Activated CD8-positive, alpha-beta memory T cell treated with anti-CD3 and anti-CD28 coated beads, Interleukin-2, amount 50 U/mL, for 24 hours (primary cell): Measurements from ENCODE around the gene DISP3.

Experiments
- DNase-seq: peaks from one replicate; pipeline ENCODE4 v3.0.0-alpha.2; 2020; ENCODE audit errors: extremely low read depth

The DISP3 gene

DNA sequence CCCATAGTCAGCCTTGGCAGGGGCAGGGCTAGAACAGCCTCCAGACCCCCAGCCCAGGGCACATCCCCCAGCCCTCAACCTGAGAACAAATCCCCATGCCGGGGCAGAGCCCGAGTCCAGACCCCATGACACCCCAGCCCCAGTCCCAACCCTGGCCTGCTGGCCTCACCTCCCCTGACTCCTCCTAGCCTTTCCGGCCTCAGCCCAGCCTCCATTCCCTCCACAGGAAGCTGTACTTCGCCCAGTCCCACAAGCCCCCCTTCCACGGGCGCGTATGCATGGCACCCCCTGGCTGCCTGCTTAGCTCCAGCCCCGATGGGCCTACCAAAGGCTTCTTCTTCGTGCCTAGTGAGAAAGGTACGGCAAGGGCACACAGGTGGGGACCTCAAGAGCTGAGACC lies 50.4 kb downstream of the DISP3 start:
- DNase-seq, result no peak

DNA sequence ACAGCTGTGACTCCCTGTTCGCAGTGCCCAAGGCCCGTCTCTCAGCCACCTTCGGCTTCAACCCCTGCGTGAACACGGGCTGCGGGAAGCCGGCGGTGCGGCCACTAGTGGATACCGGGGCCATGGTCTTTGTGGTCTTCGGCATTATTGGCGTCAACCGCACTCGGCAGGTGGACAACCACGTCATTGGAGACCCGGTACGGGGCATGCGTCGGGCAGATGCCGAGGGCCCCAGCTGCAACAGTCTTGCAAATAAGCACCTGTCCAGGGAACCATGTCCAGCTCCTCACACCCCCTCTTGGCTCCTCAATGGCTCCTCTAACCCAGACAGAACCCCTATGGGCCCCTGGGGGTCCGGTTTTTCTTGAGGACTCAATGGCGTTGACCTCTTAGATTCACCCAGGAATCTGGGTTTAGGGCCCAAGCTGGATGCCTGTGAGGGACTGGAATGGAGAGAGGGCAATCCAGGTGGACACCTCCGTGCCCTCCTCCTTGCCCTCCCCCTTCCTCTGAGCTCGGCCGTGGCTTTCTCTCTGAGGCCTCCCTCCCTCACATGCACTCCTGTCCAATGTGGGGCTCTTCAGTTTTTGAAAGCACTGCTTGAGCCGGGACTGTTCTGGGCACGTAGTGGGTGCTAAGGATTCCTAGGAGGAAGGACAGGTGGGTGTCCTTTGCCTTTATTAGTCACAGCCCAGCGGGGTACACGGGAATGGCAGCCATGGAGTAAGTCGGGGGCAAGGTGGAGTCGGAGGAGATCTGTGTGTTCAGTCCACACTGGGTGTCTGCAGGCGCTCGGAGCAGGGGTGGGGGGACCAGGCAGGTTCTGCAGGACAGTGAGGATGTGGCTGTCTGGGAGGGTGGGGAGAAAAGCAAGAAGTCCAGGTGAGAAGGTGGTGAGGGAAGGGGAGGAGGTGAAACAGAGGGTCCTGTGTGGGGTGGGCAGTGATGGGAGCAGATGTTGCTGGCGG lies 51.1 kb downstream of the DISP3 start:
- DNase-seq, result no peak

DNA sequence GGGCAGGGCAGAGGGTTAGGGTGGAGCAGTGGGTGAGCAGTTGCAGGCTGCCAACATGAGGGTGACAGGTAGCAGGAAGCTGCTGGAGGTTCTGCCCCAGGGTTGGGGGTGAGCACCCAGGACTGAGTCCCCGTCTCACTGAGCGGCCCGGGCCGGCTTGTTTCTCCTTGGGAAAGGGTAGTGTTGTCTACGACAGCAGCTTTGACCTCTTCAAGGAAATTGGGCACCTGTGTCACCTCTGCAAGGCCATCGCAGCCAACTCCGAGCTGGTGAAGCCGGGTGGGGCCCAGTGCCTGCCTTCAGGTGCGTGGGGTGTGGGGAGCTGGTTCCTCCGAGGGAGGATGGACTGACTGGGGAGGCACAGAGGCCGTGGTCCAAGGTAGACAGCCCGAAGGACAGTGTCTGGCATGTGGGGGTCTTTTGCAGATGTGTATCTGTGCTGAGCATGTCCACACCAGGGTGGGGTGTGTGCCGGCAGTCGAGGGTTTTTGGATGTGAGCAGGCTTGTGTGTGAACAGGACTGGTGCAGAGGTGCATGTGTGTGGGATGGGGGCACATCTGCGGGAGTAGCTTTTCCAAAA lies 51.9 kb downstream of the DISP3 start:
- no peak for DNase-seq

DNA sequence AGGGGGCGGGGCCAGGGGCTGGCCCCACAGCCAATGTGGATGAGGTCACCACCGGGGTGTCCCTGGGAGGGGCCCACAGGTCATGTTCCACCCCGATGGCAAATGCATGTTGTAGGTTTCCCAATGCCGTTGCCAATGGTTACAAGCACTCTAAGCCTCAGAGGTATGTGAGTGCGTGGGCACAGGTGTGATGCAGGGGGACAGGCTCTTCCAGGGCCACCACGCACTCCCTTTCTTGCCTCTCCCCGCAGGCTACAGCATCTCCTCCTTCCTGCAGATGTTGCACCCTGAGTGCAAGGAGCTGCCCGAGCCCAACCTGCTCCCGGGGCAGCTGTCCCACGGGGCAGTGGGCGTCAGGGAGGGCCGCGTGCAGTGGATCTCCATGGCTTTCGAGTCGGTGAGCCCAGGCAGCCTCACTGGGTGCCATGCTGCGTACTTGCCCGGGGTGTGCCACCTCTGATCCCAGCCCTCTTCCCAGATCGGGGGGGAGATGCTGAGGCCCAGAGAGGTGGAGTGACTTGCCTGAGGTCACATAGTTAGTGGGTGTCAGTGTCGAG lies 52.4 kb downstream of the DISP3 start:
- no peak for DNase-seq

DNA sequence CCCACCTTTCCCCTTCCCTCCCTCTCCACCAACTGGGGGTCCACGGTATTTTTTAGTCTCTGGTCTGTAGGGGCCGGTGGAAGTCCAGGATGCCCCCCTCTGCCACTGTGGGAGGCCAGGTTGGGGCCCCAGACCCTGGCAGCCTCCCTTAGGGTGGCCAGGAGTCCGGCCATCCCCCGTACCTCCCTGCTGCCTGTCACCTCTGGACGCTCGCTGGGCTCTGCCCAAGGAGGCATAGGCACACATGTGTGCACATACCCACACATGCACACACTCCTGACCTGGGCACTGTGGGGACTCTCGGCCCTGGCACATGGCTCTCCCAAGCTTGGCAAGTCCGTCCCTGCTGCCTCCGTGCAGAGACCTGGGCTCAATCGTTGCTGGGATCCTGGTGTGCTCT lies 53.0 kb downstream of the DISP3 start:
- no peak for DNase-seq

DNA sequence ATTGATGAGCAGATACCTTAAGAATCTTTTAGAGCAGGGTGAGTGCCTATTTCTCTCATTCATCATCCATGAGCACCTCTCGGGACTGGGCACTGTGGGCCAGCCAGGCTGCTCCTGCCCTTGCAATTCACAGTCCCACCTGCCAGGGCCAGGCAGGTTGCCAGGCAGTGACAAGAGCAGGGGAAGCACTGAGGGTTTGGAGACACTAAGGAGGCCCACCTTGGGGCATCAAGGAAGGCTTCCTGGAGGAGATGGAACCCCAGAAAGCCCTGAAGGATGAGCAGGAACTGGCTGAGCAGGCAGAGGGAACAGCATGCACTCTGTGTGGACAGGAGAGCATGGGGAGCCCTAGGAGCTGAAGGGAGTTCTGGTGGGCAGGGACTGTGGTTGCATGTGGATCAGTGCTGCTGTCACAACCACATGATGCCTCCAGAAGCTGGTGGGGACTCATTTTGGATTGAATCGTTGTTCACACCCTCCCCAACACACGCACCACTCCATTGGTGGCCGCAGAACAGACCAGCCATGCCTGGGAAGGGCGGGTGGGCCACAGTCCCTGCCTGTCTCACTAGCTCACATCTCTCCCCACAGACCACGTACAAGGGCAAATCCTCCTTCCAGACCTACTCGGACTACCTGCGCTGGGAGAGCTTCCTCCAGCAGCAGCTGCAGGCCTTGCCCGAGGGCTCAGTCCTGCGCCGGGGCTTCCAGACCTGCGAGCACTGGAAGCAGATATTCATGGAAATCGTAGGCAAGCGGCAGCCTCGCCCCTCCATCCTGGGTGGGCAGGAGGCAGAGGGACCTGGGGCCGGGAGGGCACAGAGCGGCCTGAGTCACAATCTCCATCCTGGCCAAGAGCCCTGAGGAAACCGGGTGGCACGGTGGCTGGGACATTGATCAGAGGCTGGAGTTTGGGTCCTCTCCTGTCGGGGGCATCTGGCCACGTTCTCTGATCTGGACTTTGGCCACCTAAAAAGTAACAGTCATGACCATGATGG lies 55.1 kb downstream of the DISP3 start:
- DNase-seq, result no peak

DNA sequence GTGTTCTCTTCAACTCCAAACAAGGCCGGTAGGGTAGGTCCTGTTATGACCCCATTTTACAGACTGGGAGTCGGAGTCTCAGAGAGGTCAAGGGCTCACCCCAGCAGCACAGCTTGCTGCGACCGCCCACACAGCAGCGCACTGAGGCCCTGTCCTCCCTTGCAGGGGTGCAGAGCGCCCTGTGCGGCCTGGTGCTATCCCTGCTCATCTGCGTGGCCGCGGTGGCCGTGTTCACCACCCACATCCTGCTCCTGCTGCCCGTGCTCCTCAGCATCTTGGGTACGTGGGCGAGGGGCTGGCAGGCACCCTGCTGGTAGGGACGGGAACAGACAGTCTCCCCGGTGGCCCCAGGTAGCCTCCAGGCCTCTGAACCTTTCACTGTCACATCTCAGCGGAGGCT lies 55.9 kb downstream of the DISP3 start:
- no peak for DNase-seq

DNA sequence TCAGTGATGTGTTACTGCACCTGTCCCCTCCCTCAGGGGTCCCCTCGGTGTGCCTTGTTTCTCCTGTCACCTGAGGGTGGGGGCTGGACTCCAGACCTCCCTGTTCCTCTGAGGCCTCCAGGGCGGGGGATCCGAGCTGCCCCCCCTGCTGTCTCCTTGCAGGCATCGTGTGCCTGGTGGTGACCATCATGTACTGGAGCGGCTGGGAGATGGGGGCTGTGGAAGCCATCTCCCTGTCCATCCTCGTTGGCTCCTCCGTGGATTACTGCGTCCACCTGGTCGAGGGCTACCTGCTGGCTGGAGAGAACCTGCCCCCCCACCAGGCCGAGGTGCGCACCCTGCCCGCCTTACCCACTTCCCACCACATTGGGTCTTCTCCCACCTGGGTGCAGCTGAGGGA lies 56.4 kb downstream of the DISP3 start:
- DNase-seq, result no peak

DNA sequence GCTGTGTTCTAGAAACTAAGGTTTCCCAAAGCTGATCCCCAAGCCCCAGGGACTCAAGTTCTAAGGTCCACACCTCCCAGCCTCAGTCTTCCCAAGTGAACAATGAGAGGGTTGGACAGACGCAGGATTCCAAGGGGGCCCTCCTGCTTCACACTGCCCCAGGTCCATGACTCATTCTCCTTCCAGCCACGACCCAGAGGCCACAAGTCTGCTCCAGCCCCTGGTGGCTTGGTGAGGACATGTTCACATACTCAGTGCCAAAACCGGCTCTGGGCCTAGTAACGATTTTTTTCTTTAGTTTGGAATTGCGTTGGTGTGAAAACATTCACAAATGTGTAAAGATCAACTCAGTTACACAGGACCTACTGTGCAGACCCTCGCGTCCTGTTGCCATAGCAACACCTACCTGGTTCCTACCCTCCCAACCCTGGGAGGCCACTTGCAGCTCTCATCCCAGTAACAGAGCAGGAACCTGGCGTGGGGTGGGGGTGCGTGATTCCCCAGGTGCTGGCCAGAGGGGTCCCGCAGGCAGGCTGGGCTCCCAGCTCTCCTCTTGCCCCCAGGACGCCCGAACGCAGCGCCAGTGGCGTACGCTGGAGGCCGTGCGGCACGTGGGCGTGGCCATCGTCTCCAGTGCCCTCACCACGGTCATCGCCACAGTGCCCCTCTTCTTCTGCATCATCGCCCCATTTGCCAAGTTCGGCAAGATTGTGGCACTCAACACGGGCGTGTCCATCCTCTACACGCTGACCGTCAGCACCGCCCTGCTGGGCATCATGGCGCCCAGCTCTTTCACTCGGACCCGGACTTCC lies 57.0 kb downstream of the DISP3 start:
- no peak for DNase-seq

DNA sequence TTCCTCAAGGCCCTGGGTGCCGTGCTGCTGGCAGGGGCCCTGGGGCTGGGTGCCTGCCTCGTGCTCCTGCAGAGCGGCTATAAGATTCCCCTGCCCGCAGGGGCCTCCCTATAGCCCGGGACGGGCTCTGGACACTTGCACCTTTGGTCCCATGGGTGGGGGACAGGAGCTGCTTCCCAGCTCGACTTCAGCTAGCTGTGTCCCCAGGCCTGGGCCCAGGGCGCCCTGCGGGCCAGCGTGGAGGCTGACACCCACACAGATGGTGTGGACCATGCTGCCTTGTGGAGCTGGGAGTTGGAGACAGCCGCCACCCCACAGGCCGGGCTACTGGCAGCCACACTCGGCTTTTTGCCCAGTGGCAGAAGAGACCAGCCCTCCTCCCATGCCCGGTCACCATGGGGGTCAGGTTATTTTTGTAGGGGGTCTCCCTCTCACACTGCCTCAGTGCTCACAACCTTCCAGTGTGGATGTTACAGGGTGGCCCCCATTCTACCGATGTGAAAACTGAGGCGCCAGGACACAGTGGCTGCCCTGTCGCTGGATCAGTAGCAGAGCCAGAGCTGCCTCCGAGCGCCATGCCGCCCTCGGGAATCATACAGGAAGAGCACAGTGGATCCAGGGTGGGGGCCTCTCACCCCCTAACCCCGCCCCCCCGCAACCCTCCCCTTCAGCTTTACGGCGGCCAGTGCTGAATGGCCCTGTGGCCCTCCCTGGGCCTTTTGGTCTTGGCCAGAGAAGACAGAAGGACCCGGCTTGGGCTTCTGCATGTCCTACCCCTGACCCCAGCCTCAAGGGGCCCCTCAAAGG lies 57.8 kb downstream of the DISP3 start:
- no peak for DNase-seq

DNA sequence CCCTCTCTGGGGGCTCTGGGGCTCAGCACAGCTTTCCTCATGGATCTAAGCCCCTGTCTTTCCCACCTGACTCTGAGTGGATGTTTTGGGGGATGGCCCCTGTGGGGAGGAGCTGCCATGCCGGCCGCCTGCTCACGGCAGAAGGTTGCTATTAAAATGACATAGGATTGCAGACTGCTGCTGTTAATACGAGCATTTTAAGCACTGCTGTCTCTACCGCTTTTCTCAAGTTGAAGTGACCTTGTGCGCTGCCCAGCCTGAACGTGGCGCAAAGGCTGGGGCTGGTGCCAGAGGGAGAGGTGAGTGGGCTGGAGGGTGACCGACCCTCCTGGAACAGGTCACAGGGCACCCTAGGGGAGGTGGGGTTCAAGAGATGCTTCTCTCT lies 58.4 kb downstream of the DISP3 start:
- DNase-seq, result no peak

DNA sequence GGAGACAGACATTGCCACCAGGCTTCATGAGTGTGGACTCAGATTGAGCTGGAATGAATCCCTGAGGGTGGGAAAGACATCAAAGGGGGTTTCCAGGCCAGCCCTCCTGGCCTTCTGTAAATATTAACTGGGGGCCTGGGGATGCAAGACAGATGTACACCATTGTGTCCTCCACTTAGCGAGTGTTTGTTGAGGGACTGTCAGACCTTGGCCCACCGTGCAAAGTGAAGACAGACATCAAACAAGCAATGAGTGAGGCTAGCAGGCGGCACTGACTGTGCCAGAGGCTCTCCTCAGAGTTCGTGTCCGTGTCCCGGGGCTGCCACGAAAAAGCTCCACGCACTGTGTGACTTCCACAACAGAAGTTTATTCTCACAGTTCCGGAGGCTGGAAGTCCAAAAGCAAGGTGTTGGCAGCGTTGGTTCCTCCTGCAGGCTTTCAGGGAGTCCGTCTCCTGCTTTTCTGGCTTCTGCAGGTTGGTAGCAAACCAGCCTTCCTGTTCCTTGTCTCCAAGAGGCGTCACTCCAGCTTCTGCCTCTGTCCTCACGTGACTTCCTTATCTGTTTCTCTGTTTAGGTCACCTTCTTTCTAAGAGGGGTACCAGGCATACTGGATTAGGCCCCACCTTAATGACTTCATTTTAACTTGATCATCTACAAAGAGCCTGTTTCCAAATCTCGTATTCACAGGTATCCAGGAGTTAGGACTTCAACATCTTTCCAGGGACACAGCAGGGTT lies 59.1 kb downstream of the DISP3 start:
- no peak for DNase-seq

DNA sequence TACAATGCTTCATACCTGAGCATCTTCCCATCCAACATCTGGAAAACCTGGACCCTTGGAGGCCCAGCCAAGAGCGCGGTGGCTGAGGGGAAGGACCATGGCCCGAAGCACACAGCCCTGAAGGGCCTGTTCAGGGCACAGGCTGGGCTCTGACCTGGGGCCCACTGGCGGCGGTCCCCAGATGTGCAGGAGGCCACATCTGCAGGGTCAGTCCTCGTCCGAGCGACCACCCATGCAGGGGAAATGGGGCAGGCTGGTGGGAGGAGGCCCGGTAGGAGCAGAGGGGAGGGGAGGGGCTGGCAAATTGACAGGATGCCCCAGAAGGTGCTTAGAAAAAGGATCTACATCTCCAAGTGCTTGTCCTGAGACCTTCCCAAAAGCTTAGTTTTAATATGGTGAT lies 59.9 kb downstream of the DISP3 start:
- no peak for DNase-seq

DNA sequence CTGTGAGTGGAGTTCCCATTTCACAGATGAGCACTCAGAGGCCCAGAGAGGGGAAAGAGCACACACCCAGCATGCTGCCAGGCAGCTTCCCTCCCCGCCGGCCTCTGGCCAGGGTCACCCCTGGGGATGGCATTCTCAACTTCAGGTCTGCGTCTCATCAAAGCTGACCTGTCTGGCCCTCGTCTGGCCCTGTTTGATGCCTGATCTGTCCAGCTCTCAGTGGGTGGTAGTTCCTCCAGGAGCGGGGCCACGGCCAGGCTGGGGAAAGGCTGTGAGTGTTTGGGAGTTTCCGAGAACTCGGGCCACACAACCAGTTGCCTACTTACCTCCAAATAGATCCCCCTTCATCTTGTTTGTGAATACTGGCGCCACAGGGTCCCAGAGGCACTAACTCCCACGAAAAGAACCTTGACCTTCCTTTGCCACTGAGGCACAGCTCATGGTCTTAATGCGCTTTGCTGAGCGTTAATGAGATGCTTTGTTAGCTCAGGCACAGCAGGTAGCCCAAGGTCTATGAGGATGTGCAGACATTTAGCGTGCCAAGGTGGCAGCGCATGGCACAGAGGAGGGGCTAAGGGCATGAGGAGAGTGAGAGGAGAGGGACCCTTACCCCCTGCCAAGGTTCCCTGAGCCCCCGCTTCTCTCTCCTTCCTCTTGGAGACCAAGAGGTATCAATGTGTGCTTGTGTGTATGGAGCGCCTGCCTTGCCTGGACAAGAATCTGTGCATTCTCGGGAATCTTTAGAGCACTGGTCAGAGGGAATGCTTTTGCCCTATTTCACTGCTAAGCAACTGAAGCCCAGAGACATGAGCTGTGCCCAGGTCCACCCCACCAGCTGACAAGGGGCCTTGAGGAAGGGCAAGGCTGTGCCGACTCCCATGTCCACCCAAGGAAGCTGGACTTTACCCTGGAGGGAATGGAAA lies 61.2 kb downstream of the DISP3 start:
- DNase-seq, result no peak

DNA sequence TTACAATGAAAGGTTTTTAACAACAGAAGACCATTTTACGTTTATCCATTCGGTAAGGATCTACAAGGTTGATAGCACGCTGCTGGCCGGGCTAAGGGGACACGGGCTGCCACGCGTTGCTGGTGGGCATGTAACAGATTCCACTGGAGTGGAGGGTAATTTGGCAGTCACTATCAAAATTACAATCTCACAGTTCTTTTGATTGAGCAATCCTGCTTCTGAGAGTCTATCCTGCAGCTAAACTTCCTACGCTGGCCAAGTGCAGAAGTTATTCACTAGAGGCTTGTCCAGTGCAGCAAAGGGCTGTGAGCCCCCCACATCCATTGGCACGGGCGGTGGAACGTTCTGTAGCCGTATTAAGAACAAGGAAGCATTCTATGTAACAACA lies 61.8 kb downstream of the DISP3 start:
- DNase-seq, result no peak

DNA sequence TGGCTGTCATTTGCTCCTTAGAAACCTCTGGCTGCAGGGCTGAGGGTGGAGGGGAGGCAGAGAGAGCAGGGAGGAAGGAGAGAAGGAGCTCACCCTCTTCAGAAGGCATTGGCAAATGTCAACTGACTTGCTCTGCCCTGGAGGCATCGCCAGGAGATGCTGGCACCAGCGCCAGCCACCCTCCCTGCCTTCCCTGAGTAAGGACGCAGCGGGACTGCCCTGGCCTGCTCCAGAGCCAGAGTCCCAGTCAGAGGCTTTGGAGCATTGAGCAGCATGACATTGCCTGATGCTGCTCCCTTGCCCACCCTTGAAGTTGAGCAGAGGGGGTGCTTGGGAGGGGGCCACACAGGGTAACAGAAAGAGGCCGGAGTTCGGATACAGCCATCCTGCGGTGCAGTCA lies 62.3 kb downstream of the DISP3 start:
- no peak for DNase-seq

DNA sequence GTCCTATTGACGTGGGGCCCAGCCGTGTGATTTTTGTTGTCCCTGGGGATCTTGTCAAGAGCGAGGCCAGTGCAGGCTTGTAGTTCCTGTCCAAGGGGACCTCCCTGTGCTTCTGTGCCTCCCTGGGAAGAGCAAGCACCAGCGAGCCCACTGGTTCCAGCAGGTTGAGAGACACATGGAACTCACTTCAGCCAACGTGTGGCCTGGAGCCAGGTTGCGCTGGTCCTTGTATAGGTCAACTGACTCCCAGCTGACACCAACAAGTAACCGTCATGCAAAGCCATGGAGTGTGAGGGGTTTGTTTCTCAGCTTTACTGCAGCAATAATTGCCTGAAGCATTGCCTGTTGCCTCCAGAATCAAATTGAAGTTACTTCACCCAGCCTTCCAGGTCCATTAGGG lies 63.0 kb downstream of the DISP3 start:
- no peak for DNase-seq

DNA sequence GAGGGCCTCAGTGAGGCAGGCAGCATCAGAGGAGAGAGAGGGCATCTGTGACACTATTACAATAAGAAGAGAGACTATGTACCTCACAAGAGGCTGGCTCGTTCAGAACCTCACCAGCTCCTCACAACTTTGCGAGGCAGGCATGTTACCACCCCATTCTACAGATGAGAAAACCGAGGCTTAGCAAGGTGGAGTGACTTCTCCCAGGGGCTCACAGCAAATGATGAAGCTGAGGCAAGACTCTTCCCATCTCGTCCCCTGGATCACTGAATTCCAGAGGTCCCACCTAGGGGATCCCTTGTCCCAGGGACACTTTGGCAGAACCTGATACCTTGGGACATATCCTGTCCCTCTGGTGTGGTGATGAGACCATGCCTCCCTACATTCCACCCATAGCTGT lies 64.4 kb downstream of the DISP3 start:
- DNase-seq, result no peak
